LHCN-M2 (cell line): Measurements from ENCODE around the gene TBC1D25. TPM values are rescaled to one million over a fixed set of nuclear protein-coding genes. Genes with fewer than 3 reads are reported as not detected.

ENCODE experiments used
- DNase-seq: peaks from one replicate; pipeline ENCODE4 v3.0.0-alpha.2; 2012; ENCODE audit warnings: low read depth
- polyA plus RNA-seq: library from polyadenylated mRNA; unstranded; fragments of >200 nt; gene quantifications from one replicate; pipeline ENCODE4 v1.2.1, GENCODE V29; 2012; ENCODE audit warnings: missing spikeins
- total RNA-seq: library from RNA; depleted of rRNA; stranded (reverse); fragments of >200 nt; gene quantifications from 2 replicates; pipeline ENCODE4 v1.2.3, GENCODE V29; 2014; rRNA removed

Gene TBC1D25
- 9.2 and 9.7 TPM in 2 replicates for total RNA-seq
- 17.0 TPM for polyA plus RNA-seq

- peak; percentile 95 for DNase-seq
These were observed at the start of gene TBC1D25 for GRCh38 chrX:48539345-48540027. TBC1D25 (plus strand) TSS chrX:48539714; CDS start chrX:48539798, 84 bp downstream.

GRCh38 chrX:48489892-48490291, 49.6 kb upstream of the TBC1D25 start:
- no peak for DNase-seq

- no peak for DNase-seq
These were observed 48.9 kb upstream of the TBC1D25 start for GRCh38 chrX:48490661-48491060.

GRCh38 chrX:48491809-48492208, 47.7 kb upstream of the TBC1D25 start:
- DNase-seq: peak; percentile 30

GRCh38 chrX:48492293-48492910, 47.1 kb upstream of the TBC1D25 start:
- peak; percentile 88 for DNase-seq

GRCh38 chrX:48493890-48494364, 45.6 kb upstream of the TBC1D25 start:
- peak; percentile 68 for DNase-seq

- DNase-seq: peak; percentile 45
These were observed 42.9 kb upstream of the TBC1D25 start for GRCh38 chrX:48496660-48497059.

GRCh38 chrX:48497871-48498270, 41.6 kb upstream of the TBC1D25 start:
- no peak for DNase-seq

GRCh38 chrX:48498374-48498809, 41.1 kb upstream of the TBC1D25 start:
- peak; percentile 88 for DNase-seq

GRCh38 chrX:48504261-48504660, 35.3 kb upstream of the TBC1D25 start:
- no peak for DNase-seq

- no peak for DNase-seq
These were observed 34.0 kb upstream of the TBC1D25 start for GRCh38 chrX:48505481-48505880.

GRCh38 chrX:48507246-48507645, 32.3 kb upstream of the TBC1D25 start:
- no peak for DNase-seq

GRCh38 chrX:48508400-48509244, 30.9 kb upstream of the TBC1D25 start, which contains the start of gene PORCN:
PORCN (plus strand) TSS chrX:48508992; CDS start chrX:48509821, 829 bp downstream.
- peak; percentile 71 for DNase-seq

GRCh38 chrX:48509245-48509590, 30.3 kb upstream of the TBC1D25 start:
- no peak for DNase-seq

GRCh38 chrX:48509619-48510018, 29.9 kb upstream of the TBC1D25 start:
- no peak for DNase-seq

GRCh38 chrX:48511560-48511959, 28.0 kb upstream of the TBC1D25 start:
- no peak for DNase-seq

GRCh38 chrX:48512371-48512935, 27.1 kb upstream of the TBC1D25 start:
- DNase-seq: no peak

GRCh38 chrX:48513670-48514069, 25.8 kb upstream of the TBC1D25 start:
- no peak for DNase-seq

- no peak for DNase-seq
These were observed 25.2 kb upstream of the TBC1D25 start for GRCh38 chrX:48514126-48514806.

- DNase-seq: no peak
These were observed 24.6 kb upstream of the TBC1D25 start for GRCh38 chrX:48514868-48515460.

- no peak for DNase-seq
These were observed 23.7 kb upstream of the TBC1D25 start for GRCh38 chrX:48515842-48516241.
